HG03025 (cell line): Measurements from ENCODE around the gene SRM.
"Not testable (repeated sequence)": the region's sequence is repeated elsewhere in the genome, so short reads cannot be mapped to it uniquely, and the experiment has no call there.

Experiments used
- ATAC-seq: cut with Tn5 transposase; IDR thresholded peaks from one replicate; pipeline ENCODE4 v1.9.1; 2021; ENCODE audit warnings: mild to moderate bottlenecking, moderate library complexity; ENCODE audit not compliant: unreplicated experiment, low FRiP score

Gene SRM

DNA sequence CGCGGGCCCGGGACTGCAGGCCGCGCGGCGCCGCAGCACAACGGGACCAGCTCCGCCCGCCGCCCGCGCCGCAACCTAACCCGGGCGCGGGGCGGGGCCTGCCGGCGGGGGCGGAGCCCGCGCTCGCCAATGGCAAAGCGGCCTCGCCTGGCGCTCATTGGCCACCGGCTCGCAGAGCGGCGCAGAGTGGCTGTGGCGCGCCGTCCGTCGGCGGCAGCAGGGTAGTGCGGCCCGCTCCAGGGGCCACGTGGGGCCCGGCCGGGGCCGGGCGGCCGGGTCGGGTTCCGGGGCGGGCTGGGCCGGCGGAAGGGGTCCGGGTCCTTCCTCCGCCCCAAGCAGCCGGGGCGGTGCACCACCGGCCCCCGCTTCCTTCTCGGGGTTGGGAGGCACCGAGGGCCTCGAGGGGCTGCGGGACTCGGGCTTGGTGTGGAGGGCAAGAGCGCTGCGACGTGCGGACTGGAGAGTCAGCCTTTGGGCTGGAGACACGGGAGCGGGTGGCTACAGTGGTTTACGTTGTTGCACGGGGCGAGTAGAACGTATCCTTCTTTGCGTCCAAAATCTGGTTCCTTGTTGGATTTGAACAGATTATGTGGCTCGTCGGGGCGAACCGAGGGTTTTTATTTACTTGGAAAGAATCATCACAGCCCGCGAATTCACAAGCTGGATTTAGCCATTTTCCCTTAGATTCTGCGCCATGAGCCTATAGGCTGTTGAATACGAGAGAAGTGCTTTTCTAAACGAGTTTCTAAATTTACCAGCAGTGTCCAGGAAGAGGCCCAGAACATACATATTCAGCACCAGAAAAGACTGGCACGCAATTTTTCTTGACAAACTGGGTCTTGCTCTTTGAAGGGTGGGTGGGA lies at the start of gene SRM:
Gene SRM (minus strand): TSS at position 51 of the 863 bp plus-strand sequence. CDS start 75 bp downstream, outside the sequence.
- peak; percentile 60 for ATAC-seq

DNA sequence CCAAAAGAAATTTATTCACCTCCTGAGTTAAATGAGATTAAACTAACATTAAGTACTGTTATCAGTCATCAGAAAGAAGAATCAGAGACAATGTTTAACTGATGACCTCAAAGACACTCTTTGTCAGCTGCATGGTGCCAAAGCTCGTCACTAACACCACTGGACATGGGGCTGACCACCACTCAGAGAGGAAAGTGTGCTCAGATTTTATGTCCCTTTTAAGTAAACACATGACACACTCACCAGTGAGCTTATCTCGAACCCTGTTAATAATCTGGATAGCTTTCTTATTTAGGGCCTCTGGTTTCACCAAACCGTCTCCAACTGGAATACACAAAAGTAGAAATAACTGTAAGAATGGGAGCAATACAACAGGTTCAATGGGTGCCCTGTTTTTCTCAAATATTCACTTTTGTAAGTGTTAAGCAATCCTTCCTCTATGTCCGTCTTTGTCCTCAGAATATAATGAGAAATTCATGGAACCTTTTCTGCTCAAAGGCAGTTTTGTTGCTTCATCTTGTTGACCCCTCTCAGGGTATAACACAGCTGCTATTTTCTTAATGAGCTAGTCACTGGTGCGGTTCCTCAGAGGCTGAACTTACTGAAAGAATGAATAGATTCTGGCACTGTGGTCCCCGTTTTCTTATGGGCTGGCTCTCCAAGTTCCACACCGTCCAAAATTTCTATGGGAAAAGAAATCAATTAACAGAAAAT lies 49.4 kb upstream of the SRM start:
- ATAC-seq: no peak

DNA sequence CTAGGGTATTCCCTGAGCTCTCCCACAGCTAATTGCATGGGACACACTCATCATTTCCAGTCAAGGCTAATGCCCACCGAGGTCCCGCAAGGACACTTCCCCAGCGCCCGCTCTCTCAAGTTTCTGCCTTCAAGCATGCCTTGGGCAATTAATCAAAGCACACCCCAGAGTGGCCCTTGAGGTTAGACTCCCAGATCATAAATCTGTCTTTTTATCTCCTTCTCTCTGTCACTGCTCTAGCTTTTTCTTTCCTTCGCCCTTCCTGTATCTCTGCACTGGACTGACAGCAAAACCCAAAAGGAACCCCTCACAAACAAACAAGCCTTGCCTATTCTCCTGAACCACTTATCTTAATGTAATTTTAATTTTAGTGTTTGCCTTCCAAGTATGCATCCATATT lies 47.8 kb upstream of the SRM start:
- ATAC-seq: no peak

DNA sequence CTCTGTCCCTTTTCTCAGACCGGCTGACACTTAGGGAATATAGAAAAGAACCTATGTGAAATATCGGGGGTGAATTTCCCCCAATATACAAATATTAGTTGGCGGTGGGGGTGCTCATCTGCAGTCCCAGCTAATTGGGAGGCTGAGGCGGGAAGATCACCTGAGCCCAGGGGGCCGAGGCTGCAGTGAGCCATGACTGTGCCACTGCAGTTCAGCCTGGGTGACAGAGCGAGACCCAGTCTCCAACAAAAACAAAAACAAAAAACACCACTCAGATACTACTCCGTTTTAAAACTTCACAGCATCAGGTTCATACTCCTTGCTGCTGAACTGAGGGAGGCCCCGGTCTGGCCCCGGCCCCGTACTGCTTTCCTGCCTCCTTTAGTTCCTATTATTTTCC lies 45.8 kb upstream of the SRM start:
- ATAC-seq: no peak

DNA sequence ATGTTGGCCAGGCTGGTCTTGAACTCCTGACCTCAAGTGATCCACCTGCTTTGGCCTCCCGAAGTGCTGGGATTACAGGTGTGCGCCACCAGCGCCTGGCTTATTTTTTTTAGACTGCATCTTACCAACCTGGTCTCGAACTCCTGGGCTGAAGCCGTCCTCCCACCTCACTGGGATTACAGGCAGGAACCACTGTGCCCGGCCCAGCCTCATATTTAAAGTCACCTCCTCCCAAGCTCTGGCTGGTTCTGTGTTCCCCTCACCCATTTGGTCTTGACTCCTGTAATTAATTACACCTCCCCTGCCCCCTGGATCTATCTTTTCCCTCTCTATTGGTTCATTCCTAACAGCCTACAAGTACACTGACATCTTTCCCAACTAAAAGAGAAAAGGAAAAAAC lies 41.5 kb upstream of the SRM start:
- no peak for ATAC-seq

DNA sequence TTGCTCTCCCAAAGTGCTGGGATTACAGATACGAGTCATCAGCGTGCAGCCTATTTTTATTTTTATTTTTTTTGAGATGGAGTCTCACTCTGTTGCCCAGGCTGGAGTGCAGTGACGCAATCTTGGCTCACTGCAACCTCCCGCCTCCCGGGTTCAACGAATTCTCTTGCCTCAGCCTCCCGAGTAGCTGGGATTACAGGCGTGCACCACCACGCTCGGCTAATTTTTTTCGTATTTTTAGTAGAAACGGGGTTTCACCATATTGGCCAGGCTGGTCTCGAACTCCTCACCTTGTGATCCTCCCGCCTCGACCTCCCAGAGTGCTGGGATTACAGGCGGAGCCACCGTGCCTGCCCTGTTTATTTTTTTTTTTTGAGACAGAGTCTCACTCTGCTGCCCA lies 41.0 kb upstream of the SRM start:
- ATAC-seq: not testable (repeated sequence)

DNA sequence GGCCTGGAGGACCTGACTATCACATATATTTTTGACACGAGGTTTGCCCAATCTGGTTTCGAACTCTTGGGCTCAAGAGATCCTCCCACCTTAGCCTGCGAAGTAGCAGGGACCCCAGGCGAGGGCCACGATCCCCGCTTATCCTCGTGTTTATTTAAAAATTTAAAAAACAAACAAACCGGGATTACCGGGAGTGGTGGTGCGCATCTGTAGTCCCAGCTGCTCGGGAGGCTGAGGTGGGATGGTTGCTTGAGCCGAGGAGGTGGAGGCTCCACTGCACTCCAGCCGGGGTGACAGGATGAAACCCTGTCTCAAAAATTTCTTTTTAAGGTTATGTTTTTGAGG lies 40.3 kb upstream of the SRM start:
- ATAC-seq: no peak

DNA sequence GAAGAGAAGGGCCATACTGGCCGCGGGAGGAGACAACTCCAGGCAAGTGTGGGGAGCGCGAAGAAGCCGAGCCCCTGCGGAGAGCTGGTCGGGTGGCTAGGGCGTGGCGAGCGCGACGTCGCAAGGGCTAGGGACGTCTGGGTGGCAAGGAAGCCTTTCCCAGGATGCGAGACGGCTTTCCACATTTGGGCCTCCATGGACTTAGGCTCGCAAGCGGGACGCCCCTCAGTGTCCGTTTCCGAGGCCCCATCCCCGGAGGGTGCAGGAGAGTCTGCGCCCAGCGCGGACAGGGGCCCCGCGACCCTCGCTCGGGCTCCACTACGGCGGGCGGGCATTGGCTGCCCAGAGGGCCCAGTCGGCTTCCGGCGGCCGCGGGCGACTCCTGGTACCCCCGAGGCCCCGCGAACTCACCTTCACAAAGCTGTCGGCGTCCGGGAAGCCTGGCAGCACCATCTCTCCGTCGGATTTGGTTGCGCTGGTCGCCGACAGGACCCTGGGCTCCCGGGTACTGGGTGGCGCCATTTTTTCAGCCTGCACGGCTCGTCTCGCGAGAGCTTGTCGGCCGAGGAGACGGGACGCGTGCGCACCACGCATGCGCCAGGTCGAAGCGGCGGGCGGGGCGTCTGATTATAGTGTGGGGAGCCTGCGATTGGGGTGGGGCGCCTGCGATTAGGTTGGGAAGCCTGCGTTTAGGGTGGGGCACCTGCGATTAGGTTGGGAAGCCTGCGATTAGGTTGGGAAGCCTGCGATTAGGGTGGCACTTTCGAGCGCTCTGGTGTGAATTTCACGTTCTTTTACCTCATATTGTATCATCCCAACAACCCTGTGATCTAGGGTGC lies 39.7 kb upstream of the SRM start, which contains the start of gene EXOSC10:
Gene EXOSC10 (minus strand): TSS at position 560 of the 839 bp plus-strand sequence. CDS start 38 bp downstream, at position 522.
- peak; percentile 88 for ATAC-seq

DNA sequence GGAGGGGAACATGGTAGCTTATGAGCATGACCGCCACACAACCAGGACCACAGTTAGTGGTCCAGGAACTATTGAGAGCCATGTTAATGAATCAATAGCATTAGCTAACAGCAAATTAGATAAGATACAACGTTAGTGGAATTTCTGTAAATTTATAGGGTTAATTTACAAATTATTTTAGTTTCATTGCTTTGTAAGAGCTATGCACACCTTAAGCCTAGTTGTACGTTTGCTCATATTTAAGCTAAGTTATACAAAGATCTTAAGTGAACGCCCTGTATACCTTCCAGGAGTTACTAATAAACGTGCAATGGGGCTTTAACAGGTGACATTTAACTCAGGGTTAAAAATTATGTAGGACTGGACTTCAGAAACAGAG lies 39.1 kb upstream of the SRM start:
- no peak for ATAC-seq

DNA sequence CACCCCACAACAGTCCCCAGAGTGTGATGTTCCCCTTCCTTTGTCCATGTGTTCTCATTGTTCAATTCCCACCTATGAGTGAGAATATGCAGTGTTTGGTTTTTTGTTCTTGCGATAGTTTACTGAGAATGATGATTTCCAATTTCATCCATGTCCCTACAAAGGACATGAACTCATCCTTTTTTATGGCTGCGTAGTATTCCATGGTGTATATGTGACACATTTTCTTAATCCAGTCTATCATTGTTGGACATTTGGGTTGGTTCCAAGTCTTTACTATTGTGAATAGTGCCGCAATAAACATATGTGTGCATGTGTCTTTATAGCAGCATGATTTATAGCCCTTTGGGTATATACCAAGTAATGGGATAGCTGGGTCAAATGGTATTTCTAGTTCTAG lies 24.0 kb upstream of the SRM start:
- ATAC-seq: not testable (repeated sequence)

DNA sequence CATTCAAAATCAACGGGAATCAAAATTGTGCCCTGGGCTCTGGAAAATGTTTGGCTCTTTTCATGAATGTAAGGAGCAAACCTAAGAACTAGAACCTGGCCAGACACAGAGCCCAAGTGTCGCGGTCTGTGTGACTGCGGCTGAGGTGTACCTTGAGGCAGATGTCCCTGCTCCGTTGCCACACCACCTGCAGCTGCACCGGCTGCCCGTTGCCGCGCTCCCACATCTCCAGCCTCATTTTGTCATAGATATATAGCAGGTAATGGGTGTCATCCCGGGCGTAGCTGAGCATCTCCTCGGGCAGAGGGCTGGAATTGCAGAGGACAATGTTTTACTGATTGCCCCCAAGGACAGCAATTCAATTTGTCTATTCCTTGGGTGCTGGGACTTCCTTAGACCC lies 21.1 kb upstream of the SRM start:
- ATAC-seq: no peak

DNA sequence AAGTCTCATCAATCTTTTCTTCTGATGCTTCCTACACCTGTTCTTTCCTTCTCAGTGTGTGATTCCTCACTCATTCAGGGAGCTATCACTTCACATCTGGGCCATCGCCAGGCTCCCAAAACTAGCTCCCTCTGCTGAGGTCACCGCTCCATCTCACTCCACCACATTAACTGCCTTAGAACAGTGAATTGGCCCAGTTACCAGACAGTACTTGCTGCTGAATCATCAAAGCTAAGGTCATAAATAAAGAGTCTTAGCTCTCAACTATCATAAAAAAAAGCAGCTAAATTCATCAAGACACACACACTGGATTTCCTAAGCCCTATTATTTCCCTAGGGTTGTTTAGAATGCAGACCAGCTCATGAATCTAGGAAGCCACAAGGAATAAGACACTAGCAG lies 18.8 kb upstream of the SRM start:
- ATAC-seq: no peak

DNA sequence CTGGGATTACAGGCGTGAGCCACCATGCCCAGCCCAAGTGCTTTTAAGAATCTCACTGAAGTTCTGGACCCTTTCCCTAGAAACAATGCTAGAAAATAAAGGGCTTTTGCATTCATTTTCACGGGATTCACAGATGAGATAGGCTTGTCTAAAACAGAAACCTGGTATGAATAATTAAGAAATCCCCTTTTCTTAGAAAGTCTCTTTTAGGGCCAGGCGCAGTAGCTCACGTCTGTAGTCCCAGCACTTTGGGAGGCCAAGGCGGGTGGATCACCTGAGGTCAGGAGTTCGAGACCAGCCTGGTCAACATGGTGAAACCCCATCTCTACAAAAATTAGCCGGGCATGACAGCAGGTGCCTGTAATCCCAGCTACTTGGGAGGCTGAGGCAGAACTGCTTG lies 13.6 kb upstream of the SRM start:
- ATAC-seq: not testable (repeated sequence)

DNA sequence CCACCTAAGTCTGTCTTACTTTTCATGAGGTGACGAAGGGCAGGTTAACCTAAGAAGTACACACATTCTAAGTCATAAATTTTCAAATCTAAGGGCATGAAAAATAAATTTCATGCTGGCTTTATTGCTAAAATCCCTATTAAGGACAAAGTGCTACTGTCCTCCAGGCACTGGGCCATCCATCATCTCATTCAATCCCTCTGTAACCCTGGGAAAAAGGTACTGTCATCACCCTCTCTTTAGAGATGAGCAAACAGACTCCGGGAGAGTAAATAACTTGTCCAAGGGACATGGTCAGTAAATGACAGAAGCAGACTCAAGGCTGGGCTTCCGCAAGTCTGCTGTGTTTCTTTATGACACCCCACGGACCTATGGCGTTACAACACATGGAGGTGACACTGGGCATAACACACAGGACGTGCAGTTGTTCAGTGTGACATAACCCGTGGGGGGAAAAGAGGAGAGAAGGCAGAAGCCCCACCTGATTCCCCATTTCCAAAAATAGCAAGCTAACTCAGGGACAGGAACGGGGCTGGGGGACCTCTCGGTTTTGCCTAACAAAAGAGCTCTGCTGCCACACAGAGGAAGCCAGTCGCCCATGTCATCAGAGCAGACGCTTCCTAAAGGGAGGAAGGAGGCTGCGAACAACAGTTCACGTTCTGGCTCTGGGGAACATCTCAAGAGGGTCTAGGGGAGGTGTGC lies 12.5 kb upstream of the SRM start:
- no peak for ATAC-seq

DNA sequence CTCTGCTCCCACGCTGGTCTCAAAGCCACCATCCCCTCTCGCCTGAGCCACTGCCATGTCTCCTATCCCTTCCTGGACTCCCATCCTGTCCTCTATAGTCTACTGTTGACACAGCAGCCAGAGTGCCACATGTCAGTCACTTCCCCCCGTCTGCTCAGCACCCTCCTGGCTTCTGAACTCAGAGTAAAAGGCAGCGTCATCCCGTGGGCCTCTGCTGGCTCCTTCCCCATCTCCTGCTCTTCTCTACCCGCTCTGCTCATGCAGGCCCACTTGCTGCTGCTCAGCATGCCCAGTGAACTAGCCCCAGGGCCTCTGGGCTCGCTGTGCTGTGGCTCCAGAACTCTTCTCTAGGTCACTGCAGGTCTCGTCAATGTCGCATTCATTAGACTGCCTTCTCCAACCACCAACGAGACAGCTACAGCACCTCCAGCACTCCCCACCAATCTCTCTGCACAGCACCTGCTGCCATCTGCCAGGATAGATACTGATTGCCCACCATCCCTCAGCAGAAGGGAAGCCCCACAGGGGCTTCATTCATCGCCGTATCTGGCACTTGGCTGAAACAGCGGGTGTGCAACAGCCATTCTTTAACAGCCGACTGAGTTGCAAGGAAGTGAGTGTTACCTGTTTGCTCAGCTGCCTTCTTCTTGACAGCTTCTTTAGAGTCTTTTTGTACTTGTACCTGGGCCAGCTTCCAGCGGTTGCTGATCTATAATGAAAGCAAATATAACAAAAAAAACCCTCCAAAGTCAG lies 11.8 kb upstream of the SRM start:
- no peak for ATAC-seq

DNA sequence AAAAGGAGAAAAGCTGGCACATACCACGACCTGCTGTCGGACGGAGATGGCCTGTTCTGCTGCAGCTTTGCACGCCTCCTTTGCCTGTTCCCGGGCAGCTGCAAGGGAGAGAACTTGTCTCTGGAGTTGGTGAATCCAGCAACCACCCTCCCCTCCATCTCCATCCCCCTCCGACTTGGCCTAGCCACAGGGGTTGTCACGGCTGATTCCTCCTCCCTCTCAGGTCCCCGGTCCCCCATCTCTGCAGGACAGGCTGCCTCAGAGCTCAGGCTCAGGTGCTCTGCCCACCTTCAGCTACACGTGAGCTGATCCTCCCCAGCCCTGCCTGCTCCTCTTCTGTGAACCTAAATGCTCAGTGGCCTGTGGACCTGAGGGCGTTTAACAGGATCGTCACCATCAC lies 11.1 kb upstream of the SRM start:
- ATAC-seq: no peak

DNA sequence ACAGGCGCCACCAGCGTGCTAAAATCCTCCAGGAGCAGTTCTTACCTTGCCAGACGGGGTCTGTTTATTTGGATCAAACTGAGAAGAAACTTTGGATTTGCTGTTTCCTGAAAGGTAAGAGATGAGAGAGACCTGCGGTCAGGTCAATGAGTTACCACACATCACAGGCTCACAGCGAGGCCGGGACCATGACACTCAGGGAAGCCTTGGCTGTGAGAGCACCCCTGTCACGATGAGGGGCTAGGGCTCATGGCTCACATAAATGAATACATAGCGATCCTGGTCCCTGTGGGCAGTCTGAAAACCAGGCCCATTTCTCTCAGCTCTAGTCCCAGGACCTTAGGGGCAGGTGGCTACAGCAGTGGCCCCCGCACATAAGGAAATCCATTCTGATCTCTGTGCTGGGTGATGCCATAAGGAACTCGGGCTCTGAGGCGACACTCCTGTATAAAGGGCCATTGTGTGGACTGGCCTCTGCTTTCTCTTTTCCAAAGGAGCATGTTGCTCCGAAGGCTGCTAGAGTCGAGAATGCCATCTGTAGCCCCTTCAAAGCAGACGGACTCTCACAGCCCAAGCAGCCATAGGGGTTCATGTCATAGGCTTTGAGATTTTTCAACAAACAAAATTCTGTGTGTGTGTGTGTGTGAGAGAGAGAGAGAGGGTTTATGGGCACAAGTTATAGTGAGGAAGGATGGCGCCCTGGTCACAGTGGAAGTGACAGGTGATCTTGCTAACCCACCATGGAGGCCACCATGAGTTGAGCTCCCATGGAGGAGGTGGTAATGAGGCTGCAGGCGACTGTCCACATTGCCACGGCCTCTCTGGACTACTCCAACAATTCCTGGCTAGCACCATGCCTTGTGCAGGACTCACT lies 9.0 kb upstream of the SRM start:
- ATAC-seq: no peak

DNA sequence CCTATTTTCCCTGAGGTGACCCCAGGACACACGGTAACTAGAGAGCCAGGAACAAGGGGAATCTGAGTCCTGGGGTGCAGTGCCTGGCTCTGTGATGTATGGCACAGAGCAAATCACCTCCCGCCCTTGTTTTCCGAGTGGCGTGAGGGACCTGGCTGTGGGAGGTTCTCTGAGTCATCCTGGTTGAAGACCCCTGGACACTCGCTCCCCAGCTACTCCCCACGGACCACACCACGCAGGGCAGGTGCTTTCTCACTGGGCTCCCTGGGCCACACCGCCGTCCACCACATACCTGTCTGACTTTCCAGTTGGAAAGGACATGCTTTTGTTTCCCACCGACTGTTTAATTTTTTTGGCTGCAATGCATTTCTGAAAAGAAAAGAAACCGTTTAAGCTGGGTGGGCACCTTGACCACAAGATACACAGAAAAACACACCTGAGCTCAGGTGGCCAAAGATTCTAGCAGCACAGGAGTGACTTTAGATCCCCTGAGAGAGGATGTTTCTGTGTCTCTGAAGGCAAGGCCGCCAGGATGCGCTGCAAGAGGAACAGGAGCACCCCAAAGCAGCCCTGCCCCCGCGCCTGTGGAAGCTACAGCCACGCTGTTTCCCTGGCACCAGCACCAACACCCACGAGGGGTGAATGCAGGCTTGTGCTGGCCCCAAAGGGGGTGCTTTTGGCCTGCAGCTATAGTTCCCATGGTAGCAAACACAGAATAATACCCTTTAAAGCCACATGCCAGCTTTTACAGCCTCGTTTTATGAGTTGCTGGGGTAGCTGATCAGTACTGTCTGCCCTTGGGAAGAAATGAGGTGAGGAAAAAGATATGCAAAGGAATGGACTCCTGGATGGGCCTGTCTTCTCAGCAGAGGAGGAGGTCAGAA lies 8.1 kb upstream of the SRM start:
- ATAC-seq: no peak
